NCI-H1417 (cell line): ENCODE measurements around the gene MAPK8IP3.

Experiments used
- DNase-seq, 3 experiments: peaks; one replicate each; lab custom pipeline; 2025; lab: John Stamatoyannopoulos, UW

Gene MAPK8IP3

GRCh38 chr16:1775006-1775845 lies 69.2 kb downstream of the MAPK8IP3 start:
- no peak for DNase-seq

GRCh38 chr16:1775846-1776671 lies 70.1 kb downstream of the MAPK8IP3 start:
- DNase-seq: peak in 1 of 3 experiments; percentile 4

GRCh38 chr16:1776672-1776955 lies 70.6 kb downstream of the MAPK8IP3 start:
- no peak for DNase-seq

GRCh38 chr16:1776991-1777374 lies 71.0 kb downstream of the MAPK8IP3 start:
- no peak for DNase-seq

GRCh38 chr16:1777375-1778199 lies 71.6 kb downstream of the MAPK8IP3 start:
- DNase-seq: no peak

GRCh38 chr16:1778200-1779179 lies 72.5 kb downstream of the MAPK8IP3 start:
- DNase-seq: peak in 1 of 3 experiments; percentile 4

GRCh38 chr16:1779234-1779701 lies 73.3 kb downstream of the MAPK8IP3 start:
- no peak for DNase-seq

- no peak for DNase-seq
Measured at GRCh38 chr16:1779741-1780676, 74.0 kb downstream of the MAPK8IP3 start.

- no peak for DNase-seq
Measured at GRCh38 chr16:1780677-1781072, 74.7 kb downstream of the MAPK8IP3 start.

- DNase-seq: no peak
Measured at GRCh38 chr16:1781254-1781653, 75.3 kb downstream of the MAPK8IP3 start.

GRCh38 chr16:1781758-1782407 lies 75.9 kb downstream of the MAPK8IP3 start:
- DNase-seq: peak in 2 of 3 experiments; percentile 60 to 66

GRCh38 chr16:1782408-1783264 lies 76.6 kb downstream of the MAPK8IP3 start, which contains the start of the genes NUBP2 and SPSB3:
NUBP2 (plus strand) TSS chr16:1782960; CDS start chr16:1783021, 61 bp downstream.
SPSB3 (minus strand) TSS chr16:1782571; CDS start chr16:1781483, 1,088 bp downstream.
- peak; percentile 99 to 100 (median 100) for DNase-seq

- no peak for DNase-seq
Measured at GRCh38 chr16:1784977-1785845, 79.2 kb downstream of the MAPK8IP3 start.

GRCh38 chr16:1785846-1786170 lies 79.8 kb downstream of the MAPK8IP3 start:
- no peak for DNase-seq

- DNase-seq: no peak
Measured at GRCh38 chr16:1786242-1787055, 80.5 kb downstream of the MAPK8IP3 start.

- DNase-seq: no peak
Measured at GRCh38 chr16:1787056-1787321, 81.0 kb downstream of the MAPK8IP3 start.
